Measurements from ENCODE around the gene SGO2. TPM values are rescaled to one million over a fixed set of nuclear protein-coding genes. Genes with fewer than 3 reads are reported as not detected.

The SGO2 gene
- total and polyA plus RNA-seq, 9 of the 15 experiments (the other 6 are each of a cell fraction or from before 2014, with no cell fraction given): 14.5 to 25.9 (median 16.6) TPM

GRCh38 chr2:200616193-200616592, 90.2 kb downstream of the SGO2 start (continued):
- TF ChIP-seq ZNF586 (CRISPR knock-in tag; conservative IDR thresholded peaks at IDR 0.05) (no peak), HINFP (tag; conservative IDR thresholded peaks at IDR 0.05; ENCODE audit: low read depth) (no peak), BRF2 (IDR thresholded peaks at IDR 0.05; ENCODE audit: borderline replicate concordance, insufficient read depth, insufficient read length) (no peak)

GRCh38 chr2:200616656-200617055, 90.6 kb downstream of the SGO2 start:
- Histone ChIP-seq H3K27ac (ENCODE audit: extremely low read depth, low read depth, low read length) (no peak overlapping the region), H4K20me1 (replicated peaks; ENCODE audit: control insufficient read depth, insufficient read depth, low read length) (no peaks in the 10 kb centered on the region), H3K9ac (ENCODE audit: insufficient read depth in 1 of 2, low read depth in 2 of 2, low read length in 2 of 2) (no peak overlapping the region), H3K9me1 (ENCODE audit: control insufficient read depth, insufficient read depth, low read length) (no peaks in the 10 kb centered on the region), H3K4me1 (replicated peaks in 1 of 2; ENCODE audit: control insufficient read depth in 2 of 2, insufficient read depth in 2 of 2, low read length in 2 of 2) (peaks cover 0 to 5% of the 10 kb centered on the region in 2 experiments; a peak in 2 of 5 replicates), H3K27me3 (ENCODE audit: control insufficient read depth in 2 of 2, insufficient read depth in 2 of 2, low read length in 2 of 2) (peaks cover 0 to 9% of the 10 kb centered on the region in 2 experiments; a peak in 2 of 5 replicates), H3K9me3 (replicated peaks; ENCODE audit: control insufficient read depth, insufficient read depth, low read depth, low read length) (no peaks in the 10 kb centered on the region), H3K4me3 (no peak overlapping the region), H3K4me2 (ENCODE audit: insufficient read depth, low read length) (no peak overlapping the region), H3K79me2 (ENCODE audit: control insufficient read depth, insufficient read depth, low read length) (no peaks in the 10 kb centered on the region), H3K36me3 (ENCODE audit: control insufficient read depth, insufficient read depth, low read length) (no peaks in the 10 kb centered on the region), H2AFZ (ENCODE audit: low read depth, low read length) (peak overlapping the region; percentile 28)
- WGBS (ENCODE audit: insufficient coverage, low coverage, missing lambda C conversion rate): 7% methylated on average over 4 of the region's 4 CpGs
- TF ChIP-seq JUNB (CRISPR knock-in tag; conservative IDR thresholded peaks at IDR 0.05) (no peak), CEBPB (tag; IDR thresholded peaks at IDR 0.05) (0 out of 2 replicates have a peak, but pooled peaks have one; percentile 15)
- CTCF ChIA-PET (ENCODE audit: low intra/inter-chr PET ratio): no interaction called here
- DNase-seq (ENCODE audit: extremely low read depth in 1 of 4, low spot score in 3 of 4): no peak
- no peak for ATAC-seq
- in situ Hi-C loops (cut with MboI) (no loop called here), intact Hi-C loops (cut with micrococcal nuclease) (loop anchor here (10.0 kb wide), 1 partner anchor 132 kb away; no protein-coding TSS in a partner anchor)
- POLR2A ChIA-PET: interaction anchor here (1.1 kb wide), 2 partner anchors 13 to 15 kb away, joined by 3 to 6 read pairs; no protein-coding TSS in a partner anchor
- no peak for FAIRE-seq
- no TSS peak for BruUV-seq (replicated peaks)

Measured in K562 (cell line).